Measurements from ENCODE around the gene ASTN2.

The ASTN2 gene

GRCh38 chr9:116599342-116599884 is 815.4 kb downstream of the ASTN2 start:
- no peak for TF ChIP-seq GATA1 (IDR thresholded peaks at IDR 0.05; ENCODE audit: low read depth, low read length)
- TF ChIP-seq POLR2A (IDR thresholded peaks at IDR 0.05; ENCODE audit: low read length), result no peak
- peak in 1 of 2 experiments; percentile 12 for DNase-seq

- DNase-seq, result no peak
- no peak for TF ChIP-seq GATA1 (IDR thresholded peaks at IDR 0.05; ENCODE audit: low read depth, low read length)
- TF ChIP-seq POLR2A (IDR thresholded peaks at IDR 0.05; ENCODE audit: low read length), result no peak
Observed at GRCh38 chr9:116596646-116597045, 818.2 kb downstream of the ASTN2 start.

GRCh38 chr9:116594547-116594946 is 820.3 kb downstream of the ASTN2 start:
- DNase-seq, result no peak

GRCh38 chr9:116592970-116593369 is 821.9 kb downstream of the ASTN2 start:
- no peak for DNase-seq
- no peak for TF ChIP-seq POLR2A (IDR thresholded peaks at IDR 0.05; ENCODE audit: low read length)
- no peak for TF ChIP-seq GATA1 (IDR thresholded peaks at IDR 0.05; ENCODE audit: low read depth, low read length)

More at GRCh38 chr9:116594547-116594946, 820.3 kb downstream of the ASTN2 start:
- no peak for TF ChIP-seq POLR2A (IDR thresholded peaks at IDR 0.05; ENCODE audit: low read length)
- no peak for TF ChIP-seq GATA1 (IDR thresholded peaks at IDR 0.05; ENCODE audit: low read depth, low read length)

- TF ChIP-seq GATA1 (IDR thresholded peaks at IDR 0.05; ENCODE audit: low read depth, low read length) (no peak), POLR2A (IDR thresholded peaks at IDR 0.05; ENCODE audit: low read length) (no peak)
- DNase-seq, result peak; percentile 85
Observed at GRCh38 chr9:116589392-116590354, 825.2 kb downstream of the ASTN2 start.

GRCh38 chr9:116587919-116588318 is 826.9 kb downstream of the ASTN2 start:
- no peak for DNase-seq
- TF ChIP-seq POLR2A (IDR thresholded peaks at IDR 0.05; ENCODE audit: low read length) (no peak), GATA1 (IDR thresholded peaks at IDR 0.05; ENCODE audit: low read depth, low read length) (no peak)

- no peak for DNase-seq
- no peak for TF ChIP-seq POLR2A (IDR thresholded peaks at IDR 0.05; ENCODE audit: low read length)
- TF ChIP-seq GATA1 (IDR thresholded peaks at IDR 0.05; ENCODE audit: low read depth, low read length), result no peak
Observed at GRCh38 chr9:116585896-116586295, 829.0 kb downstream of the ASTN2 start.

GRCh38 chr9:116585204-116585603 is 829.7 kb downstream of the ASTN2 start:
- TF ChIP-seq GATA1 (IDR thresholded peaks at IDR 0.05; ENCODE audit: low read depth, low read length), result no peak
- no peak for TF ChIP-seq POLR2A (IDR thresholded peaks at IDR 0.05; ENCODE audit: low read length)

GRCh38 chr9:116580853-116581252 is 834.0 kb downstream of the ASTN2 start:
- no peak for DNase-seq
- TF ChIP-seq POLR2A (IDR thresholded peaks at IDR 0.05; ENCODE audit: low read length) (no peak), GATA1 (IDR thresholded peaks at IDR 0.05; ENCODE audit: low read depth, low read length) (no peak)

More at GRCh38 chr9:116585204-116585603, 829.7 kb downstream of the ASTN2 start:
- DNase-seq, result no peak

- no peak for DNase-seq
- TF ChIP-seq GATA1 (IDR thresholded peaks at IDR 0.05; ENCODE audit: low read depth, low read length), result no peak
Observed at GRCh38 chr9:116576386-116576785, 838.5 kb downstream of the ASTN2 start.

GRCh38 chr9:116574027-116574679 is 840.7 kb downstream of the ASTN2 start:
- no peak for TF ChIP-seq POLR2A (IDR thresholded peaks at IDR 0.05; ENCODE audit: low read length)
- TF ChIP-seq GATA1 (IDR thresholded peaks at IDR 0.05; ENCODE audit: low read depth, low read length), result no peak
- peak; percentile 67 to 75 for DNase-seq

- DNase-seq, result peak; percentile 78 to 87
- no peak for TF ChIP-seq GATA1 (IDR thresholded peaks at IDR 0.05; ENCODE audit: low read depth, low read length)
- no peak for TF ChIP-seq POLR2A (IDR thresholded peaks at IDR 0.05; ENCODE audit: low read length)
Observed at GRCh38 chr9:116572095-116572748, 842.6 kb downstream of the ASTN2 start.

GRCh38 chr9:116569111-116569510 is 845.7 kb downstream of the ASTN2 start:
- DNase-seq, result no peak
- TF ChIP-seq GATA1 (IDR thresholded peaks at IDR 0.05; ENCODE audit: low read depth, low read length) (no peak), POLR2A (IDR thresholded peaks at IDR 0.05; ENCODE audit: low read length) (no peak)

Measured in erythroblast (primary cell).